GM04503 (cell line): ENCODE data around the gene LPAR5.

Experiments used
- DNase-seq: peaks from one replicate; pipeline ENCODE4 v3.0.0-alpha.2; 2012; ENCODE audit warnings: low read depth

Gene LPAR5

GRCh38 chr12:6638305-6638704 lies 2.5 kb upstream of the LPAR5 start:
- no peak for DNase-seq

- DNase-seq = no peak
Observed at GRCh38 chr12:6635375-6635855, 344 bp downstream of the LPAR5 start.

DNA sequence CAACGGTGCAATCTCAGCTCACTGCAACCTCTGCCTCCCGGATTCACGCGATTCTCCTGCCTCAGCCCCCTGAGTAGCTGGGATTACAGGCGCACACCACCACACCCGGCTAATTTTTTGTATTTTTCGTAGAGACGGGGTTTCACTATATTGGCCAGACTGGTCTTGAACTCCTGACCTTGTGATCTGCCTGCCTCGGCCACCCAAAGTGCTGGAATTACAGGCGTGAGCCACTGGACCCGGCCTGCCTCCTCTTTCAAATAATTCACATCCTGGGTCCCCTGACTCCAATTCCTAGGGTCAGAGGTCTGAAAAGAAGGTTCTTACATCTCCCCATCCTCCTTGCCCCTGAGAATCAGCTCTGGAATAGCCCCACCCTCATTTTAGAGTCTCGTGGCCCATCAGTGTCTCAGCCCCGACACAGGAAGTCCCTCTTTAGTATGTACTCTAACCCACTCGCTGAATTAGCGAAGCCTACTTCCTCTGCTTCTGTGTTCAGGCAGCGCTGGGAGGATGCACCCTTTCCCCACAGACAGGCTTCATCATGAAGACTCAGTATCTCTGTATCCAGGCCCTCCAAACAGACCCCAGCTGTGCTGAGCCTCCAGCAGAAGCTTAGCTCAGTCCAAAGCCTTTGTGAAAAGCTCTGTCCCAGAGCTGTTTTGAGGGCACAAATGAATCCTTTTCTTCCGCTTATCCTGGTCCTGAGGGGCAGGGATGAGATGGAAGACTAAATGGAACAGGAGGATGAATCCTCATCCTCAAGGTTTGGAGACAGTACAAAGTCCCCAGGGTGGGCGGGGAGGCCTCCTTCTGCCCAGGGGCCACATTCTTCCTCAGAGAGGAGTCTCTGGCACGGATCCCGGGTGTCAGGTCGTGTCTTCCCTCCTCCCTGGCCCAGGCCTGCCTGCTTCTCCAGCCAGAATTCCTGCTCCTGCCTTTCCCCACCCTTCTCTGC lies 3.5 kb downstream of the LPAR5 start:
- DNase-seq = no peak

- no peak for DNase-seq
Observed at GRCh38 chr12:6631549-6631961, 4.2 kb downstream of the LPAR5 start.

DNA sequence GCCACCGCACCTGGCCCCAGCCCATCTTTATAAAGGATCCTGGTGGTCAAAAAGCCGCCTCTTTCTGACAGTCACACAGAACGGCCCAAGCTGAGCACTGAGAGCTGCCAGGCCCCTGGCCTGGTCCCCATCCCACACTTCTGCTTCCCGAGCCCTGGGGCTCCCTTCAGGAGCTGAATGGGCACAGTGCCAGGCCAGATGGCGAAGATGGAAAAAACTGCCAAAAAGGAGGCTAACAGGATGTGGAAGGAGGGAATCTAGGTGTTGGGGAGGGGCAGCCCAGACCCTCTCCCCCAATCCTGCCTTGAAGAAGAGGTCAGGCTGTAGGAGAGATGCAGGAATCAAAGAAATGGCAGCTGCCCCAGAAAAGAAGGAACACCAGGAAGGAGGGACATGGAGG lies 5.0 kb downstream of the LPAR5 start:
- DNase-seq = no peak

GRCh38 chr12:6627616-6628015 lies 8.1 kb downstream of the LPAR5 start:
- no peak for DNase-seq

DNA sequence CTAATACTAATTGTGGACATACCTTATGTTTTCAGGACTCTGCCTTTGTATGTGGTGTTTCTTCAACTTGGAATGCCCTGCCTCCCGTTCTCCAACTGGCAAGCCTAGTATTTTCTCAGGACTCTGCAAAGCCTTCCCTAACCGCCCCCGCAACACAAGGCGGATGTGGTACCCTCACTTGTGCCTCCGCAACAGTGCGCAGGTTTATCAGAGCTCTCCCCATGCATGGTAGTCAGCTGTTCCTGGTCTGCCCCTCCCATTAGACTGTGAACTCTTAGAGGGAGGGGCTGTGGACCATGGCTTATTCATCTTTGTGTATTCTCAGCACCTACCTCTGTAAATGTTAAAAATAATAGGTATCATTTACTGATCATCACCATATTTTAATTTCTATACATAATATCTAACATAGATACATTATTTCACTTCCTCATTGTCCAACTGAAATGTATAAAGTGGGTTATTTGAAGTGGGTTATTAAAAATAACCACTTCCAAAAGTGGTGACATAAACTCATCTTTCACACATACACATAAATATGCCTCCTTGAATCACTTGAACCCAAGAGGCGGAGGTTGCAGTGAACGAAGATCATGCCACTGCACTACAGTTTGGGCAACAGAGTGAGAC lies 9.0 kb downstream of the LPAR5 start:
- DNase-seq = no peak

DNA sequence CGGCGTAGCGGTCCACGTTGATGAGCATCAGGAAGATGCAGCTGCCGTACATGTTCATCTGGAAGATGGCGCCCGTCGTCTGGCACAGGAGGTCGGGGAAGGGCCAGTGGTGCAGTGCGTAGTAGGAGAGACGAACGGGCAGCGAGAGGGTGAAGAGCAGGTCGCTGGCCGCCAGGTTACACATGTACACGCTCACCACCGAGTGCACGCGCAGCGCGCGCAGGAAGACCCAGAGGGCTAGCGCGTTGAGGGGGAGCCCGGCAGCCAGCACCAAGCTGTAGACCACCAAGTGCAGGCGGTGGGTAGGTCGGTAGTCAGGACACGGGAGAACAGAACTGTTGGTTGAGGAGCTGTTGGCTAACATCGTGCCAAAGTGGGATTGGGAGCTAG lies 14.9 kb downstream of the LPAR5 start:
- no peak for DNase-seq

- DNase-seq = no peak
Observed at GRCh38 chr12:6620137-6620884, 15.4 kb downstream of the LPAR5 start.

GRCh38 chr12:6618483-6619225 lies 17.1 kb downstream of the LPAR5 start:
- DNase-seq = no peak

DNA sequence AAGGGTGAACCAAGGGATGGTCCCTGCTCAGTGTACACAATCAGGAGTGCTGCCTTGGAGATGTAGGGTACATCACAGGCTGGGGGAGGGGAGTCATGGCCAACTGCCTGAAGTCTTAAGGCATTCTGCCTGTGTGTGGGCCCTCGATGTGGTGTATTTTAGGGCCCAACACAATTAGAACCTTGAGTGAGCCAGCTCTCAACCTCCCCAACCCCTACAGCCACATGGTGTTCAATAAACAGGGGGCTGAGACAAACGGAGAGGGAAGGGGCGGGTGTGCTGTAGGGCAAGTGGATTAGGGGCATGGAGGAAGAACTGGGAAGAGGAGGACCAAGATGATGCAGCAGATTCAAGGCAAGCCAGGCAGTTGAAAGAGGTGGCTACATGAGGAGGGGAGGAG lies 20.0 kb downstream of the LPAR5 start:
- no peak for DNase-seq

- DNase-seq = no peak
Observed at GRCh38 chr12:6614513-6615172, 21.1 kb downstream of the LPAR5 start.

GRCh38 chr12:6613776-6614512 lies 21.8 kb downstream of the LPAR5 start:
- DNase-seq = peak; percentile 85

DNA sequence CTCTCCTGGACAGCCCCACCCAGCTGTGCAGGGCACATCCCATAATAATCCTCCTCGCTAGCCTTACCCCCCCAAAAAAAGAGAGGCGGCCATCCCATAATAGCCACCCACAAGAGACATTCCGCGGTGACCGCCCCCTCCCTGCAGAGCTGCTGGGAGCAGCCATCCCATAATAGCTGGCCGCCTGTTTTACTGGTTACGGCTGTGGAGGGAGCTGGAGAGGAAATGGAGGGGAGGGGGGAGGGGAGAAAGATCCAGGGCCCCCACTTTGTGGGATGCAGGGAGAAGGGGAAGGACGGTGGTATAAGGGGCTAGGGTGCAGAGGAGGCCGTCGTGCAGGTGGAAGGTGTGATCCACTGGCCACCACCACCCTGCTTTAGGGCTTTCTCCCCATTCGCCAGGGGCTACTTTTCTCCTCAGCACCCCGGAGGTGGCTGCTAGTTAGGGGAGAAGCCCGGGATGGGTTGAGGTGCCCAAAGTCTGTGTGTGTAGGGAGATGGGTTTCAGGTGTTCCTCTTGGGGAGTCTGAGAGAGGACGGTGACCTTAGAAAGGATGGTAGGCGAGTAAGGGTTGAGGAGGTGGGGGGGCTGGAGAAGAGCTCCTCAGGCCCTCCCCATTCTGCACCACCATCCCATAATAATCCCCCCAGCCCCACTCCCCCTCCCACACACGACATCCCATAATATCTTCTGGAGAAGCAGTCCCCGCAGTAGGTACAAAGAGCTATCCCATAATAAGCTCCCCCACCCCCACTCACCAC lies 22.6 kb downstream of the LPAR5 start:
- DNase-seq = no peak

GRCh38 chr12:6612652-6613014 lies 23.1 kb downstream of the LPAR5 start:
- DNase-seq = no peak

- no peak for DNase-seq
Observed at GRCh38 chr12:6612247-6612646, 23.5 kb downstream of the LPAR5 start.

GRCh38 chr12:6608592-6609281 lies 27.0 kb downstream of the LPAR5 start:
- DNase-seq = no peak

GRCh38 chr12:6607751-6608591 lies 27.8 kb downstream of the LPAR5 start:
- no peak for DNase-seq
